HepG2 (cell line): Measurements from ENCODE around the gene ZNF264. TPM values are rescaled to one million over a fixed set of nuclear protein-coding genes. Genes with fewer than 3 reads are reported as not detected.

Experiments used
- ARID5B ChIP-seq: IDR thresholded peaks from 2 replicates; pipeline ENCODE4 v1.4.0; 2020; ENCODE audit warnings: mild to moderate bottlenecking, missing genetic modification reagents
- FOXM1 ChIP-seq: sonication (generic); formaldehyde crosslinking; IDR thresholded peaks from 2 replicates; pipeline ENCODE4 v1.5.0; 2020; ENCODE audit warnings: missing genetic modification reagents
- KDM6A ChIP-seq: IDR thresholded peaks from 2 replicates; pipeline ENCODE4 v1.6.1; 2016; ENCODE audit warnings: low read depth
- MTF2 ChIP-seq: sonication (generic); formaldehyde crosslinking; IDR thresholded peaks from 2 replicates; pipeline ENCODE4 v1.5.0; 2020; ENCODE audit warnings: missing genetic modification reagents, borderline replicate concordance
- NCOR1 ChIP-seq: fragments of 200-600 bp; sonication (generic); IDR thresholded peaks from 2 replicates; pipeline ENCODE4 v1.7.0; 2017; ENCODE audit warnings: antibody characterized with exemption, low read length, borderline replicate concordance
- POLR2AphosphoS2 ChIP-seq: IDR thresholded peaks from 2 replicates; pipeline ENCODE4 v1.6.1; 2011; ENCODE audit warnings: low read depth, low read length, improper control_type of control experiment
- REL ChIP-seq: sonication (generic); formaldehyde crosslinking; conservative IDR thresholded peaks from 2 replicates; pipeline ENCODE4 v1.8.0; 2022; ENCODE audit warnings: mild to moderate bottlenecking, missing genetic modification reagents, moderate library complexity
- SNAI1 ChIP-seq: sonication (generic); formaldehyde crosslinking; IDR thresholded peaks from 2 replicates; pipeline ENCODE4 v1.5.0; 2020; ENCODE audit warnings: mild to moderate bottlenecking, missing genetic modification reagents, borderline replicate concordance
- SOX5 ChIP-seq: IDR thresholded peaks from 2 replicates; pipeline ENCODE4 v1.6.1; 2016; ENCODE audit warnings: borderline replicate concordance
- ZFY ChIP-seq: sonication (generic); formaldehyde crosslinking; IDR thresholded peaks from 2 replicates; pipeline ENCODE4 v1.4.0; 2020; ENCODE audit warnings: missing genetic modification reagents
- ZNF30 ChIP-seq: sonication (generic); formaldehyde crosslinking; IDR thresholded peaks from 2 replicates; pipeline ENCODE4 v1.5.0; 2020; ENCODE audit warnings: mild to moderate bottlenecking, missing genetic modification reagents
- ZNF646 ChIP-seq: sonication (generic); formaldehyde crosslinking; IDR thresholded peaks from 2 replicates; pipeline ENCODE4 v1.9.0; 2021; ENCODE audit warnings: mild to moderate bottlenecking, missing genetic modification reagents
- ZNF737 ChIP-seq: sonication (generic); formaldehyde crosslinking; IDR thresholded peaks from 2 replicates; pipeline ENCODE4 v1.5.0; 2020; ENCODE audit warnings: missing genetic modification reagents, mild to moderate bottlenecking, borderline replicate concordance
- ZNF816 ChIP-seq: sonication (generic); formaldehyde crosslinking; IDR thresholded peaks from 2 replicates; pipeline ENCODE4 v1.8.0; 2022; ENCODE audit warnings: missing genetic modification reagents, mild to moderate bottlenecking, borderline replicate concordance
- ZNF883 ChIP-seq: sonication (generic); formaldehyde crosslinking; IDR thresholded peaks from 2 replicates; pipeline ENCODE4 v1.5.1; 2020; ENCODE audit warnings: mild to moderate bottlenecking, missing genetic modification reagents; ENCODE audit errors: not compliant biosample characterization
- polyA plus RNA-seq, 8 experiments: library from polyadenylated mRNA; depleted of rRNA in 3 of 8; stranded (reverse) in 7 of 8; unstranded in 1 of 8; fragments of >200 nt; fragmentation: Illumina TruSeq in 4 of 8; extraction: Trizol in 4 of 8; gene quantifications; 2 replicates each; pipeline versions ENCODE4 v1.2.1 to v1.2.3, GENCODE V29; 2011 to 2016; ENCODE audit warnings: low read depth in 4 of 8, missing spikeins in 1 of 8, mixed read lengths in 1 of 8; ENCODE audit not compliant: insufficient read depth in 1 of 8
- total RNA-seq, 5 experiments: library from RNA; depleted of rRNA; stranded (reverse); fragments of >200 nt; fragmentation: Illumina TruSeq; extraction: Trizol; gene quantifications; 2 replicates each; pipeline ENCODE4 v1.2.3, GENCODE V29; 2016; ENCODE audit warnings: low read depth in 1 of 5
- TF ChIP-seq, protein P1 (sequence below): IDR thresholded peaks from 2 replicates; pipeline ENCODE4 v1.6.1; 2016; ENCODE audit warnings: missing compliant biosample characterization, missing genetic modification reagents, borderline replicate concordance

The ZNF264 gene
- total and polyA plus RNA-seq, 2 of the 13 experiments (the other 11 are each of a cell fraction or from before 2014, with no cell fraction given): 3.5 to 17.6 TPM

DNA sequence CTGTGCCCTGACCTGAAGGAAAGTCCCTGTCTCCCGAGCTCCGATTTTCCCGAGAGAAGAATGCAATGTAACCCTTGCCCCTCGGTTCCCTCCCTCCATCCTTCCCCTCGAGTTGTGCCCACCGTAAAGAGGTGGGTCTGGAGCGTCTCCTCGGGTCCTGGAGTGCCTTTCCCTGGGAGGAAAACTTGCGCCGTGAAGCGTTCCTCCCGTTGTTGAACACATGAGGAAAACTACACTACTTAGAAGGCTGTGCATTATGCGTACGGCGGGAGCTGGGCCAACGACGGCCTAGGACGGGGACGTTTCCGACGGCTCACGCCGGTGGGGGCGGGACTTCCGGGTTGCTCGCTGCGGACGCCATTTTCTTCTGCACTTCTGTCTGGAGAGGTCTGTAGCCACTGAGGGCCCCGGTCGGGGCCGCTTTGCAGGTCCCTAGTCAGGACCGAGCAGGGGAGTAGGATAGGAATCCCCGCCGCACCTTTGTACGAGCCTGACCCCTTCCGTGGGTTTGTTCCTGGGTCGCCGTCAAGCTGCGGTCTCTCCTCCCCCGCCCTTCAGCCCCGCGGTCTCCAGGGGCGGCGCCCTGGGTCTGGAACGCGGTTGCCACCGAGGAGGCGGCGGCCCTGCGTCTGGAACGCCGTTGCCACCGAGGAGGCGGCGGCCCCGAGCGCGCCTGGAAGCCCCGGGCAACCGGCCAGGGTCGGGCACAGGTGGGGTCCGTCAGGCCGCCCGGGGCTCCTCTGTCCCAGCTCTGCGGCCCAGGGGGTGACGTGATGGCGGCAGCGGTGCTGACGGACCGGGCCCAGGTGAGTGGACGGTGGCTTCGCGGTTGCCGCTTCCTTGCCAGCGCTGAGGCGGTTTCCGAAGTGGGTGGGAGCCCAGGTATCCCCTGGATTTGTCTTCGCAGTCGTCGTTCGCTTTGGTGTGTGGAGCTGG is at the start of gene ZNF264 (continued):
- TF ChIP-seq ZNF646: no peak
- TF ChIP-seq POLR2AphosphoS2: no peak
- TF ChIP-seq ZFY (CRISPR knock-in tag): peak; percentile 87
- no peak for TF ChIP-seq NCOR1
- no peak for TF ChIP-seq ZNF737 (CRISPR knock-in tag)
- no peak for TF ChIP-seq ZNF30 (CRISPR knock-in tag)
- TF ChIP-seq SNAI1: no peak
- TF ChIP-seq ARID5B: peak; percentile 39; the same call in 1 of the 2 replicates
- TF ChIP-seq REL (CRISPR knock-in tag): no peak
- no peak for TF ChIP-seq KDM6A (CRISPR knock-in tag)
- TF ChIP-seq FOXM1 (CRISPR knock-in tag): no peak
- peak; percentile 74 for TF ChIP-seq MTF2
- TF ChIP-seq SOX5 (CRISPR knock-in tag): no peak
- TF ChIP-seq ZNF883 (CRISPR knock-in tag): peak; percentile 61
- TF ChIP-seq, protein P1, sequence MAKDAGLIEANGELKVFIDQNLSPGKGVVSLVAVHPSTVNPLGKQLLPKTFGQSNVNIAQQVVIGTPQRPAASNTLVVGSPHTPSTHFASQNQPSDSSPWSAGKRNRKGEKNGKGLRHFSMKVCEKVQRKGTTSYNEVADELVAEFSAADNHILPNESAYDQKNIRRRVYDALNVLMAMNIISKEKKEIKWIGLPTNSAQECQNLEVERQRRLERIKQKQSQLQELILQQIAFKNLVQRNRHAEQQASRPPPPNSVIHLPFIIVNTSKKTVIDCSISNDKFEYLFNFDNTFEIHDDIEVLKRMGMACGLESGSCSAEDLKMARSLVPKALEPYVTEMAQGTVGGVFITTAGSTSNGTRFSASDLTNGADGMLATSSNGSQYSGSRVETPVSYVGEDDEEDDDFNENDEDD (CRISPR knock-in tag): 0 out of 2 replicates have a peak, but pooled peaks have one; percentile 14
- TF ChIP-seq ZNF816 (CRISPR knock-in tag): 0 out of 2 replicates have a peak, but pooled peaks have one; percentile 37
